Measurements from ENCODE around the gene E2F8. TPM values are rescaled to one million over a fixed set of nuclear protein-coding genes. Genes with fewer than 3 reads are reported as not detected.

Gene E2F8
- total and polyA plus RNA-seq, 2 experiments from 2014 or later, result 8.3 to 10.6 TPM

GRCh38 chr11:19276859-19277808 is 36.4 kb upstream of the E2F8 start:
- Histone ChIP-seq H3K27ac (ENCODE audit: low read depth) (no peak overlapping the region), H3F3A (replicated peaks; ENCODE audit: low read depth) (no peaks in the 10 kb centered on the region), H2AFZ (no peak overlapping the region), H3K27me3 (ENCODE audit: insufficient read depth) (no peaks in the 10 kb centered on the region), H3K36me3 (ENCODE audit: insufficient read depth) (no peaks in the 10 kb centered on the region), H3K9me2 (ENCODE audit: insufficient read depth) (no peaks in the 10 kb centered on the region), H3K4me3 (no peak overlapping the region), H3K4me1 (ENCODE audit: insufficient read depth) (peaks cover 21% of the 10 kb centered on the region), H3K79me2 (replicated peaks; ENCODE audit: insufficient read depth) (no peaks in the 10 kb centered on the region), H3K4me2 (no peak overlapping the region), H4K20me1 (replicated peaks; ENCODE audit: insufficient read depth) (no peaks in the 10 kb centered on the region)
- Mint-ChIP-seq H3K27ac (no peak overlapping the region; the same call in 1 of the 2 replicates), H3K4me1 (peaks cover 22% of the 10 kb centered on the region), H3K36me3 (ENCODE audit: low read depth) (no peaks in the 10 kb centered on the region), H3K4me3 (no peak overlapping the region), H3K9me3 (no peaks in the 10 kb centered on the region), H3K27me3 (ENCODE audit: insufficient read depth, low read depth, poor library complexity) (peaks cover 3% of the 10 kb centered on the region)
- DNase-seq (ENCODE audit: low spot score) (no peak), ATAC-seq (no peak)
- TF ChIP-seq ZNF462 (CRISPR knock-in tag; IDR thresholded peaks at IDR 0.05) (no peak), POLR2AphosphoS5 (IDR thresholded peaks at IDR 0.05; ENCODE audit: low read depth) (no peak), ETS1 (IDR thresholded peaks at IDR 0.05) (no peak), JUNB (IDR thresholded peaks at IDR 0.05; ENCODE audit: unreplicated experiment) (no peak), ZNF331 (CRISPR knock-in tag; IDR thresholded peaks at IDR 0.05; ENCODE audit: low read depth) (no peak), CTCF (conservative IDR thresholded peaks at IDR 0.05; ENCODE audit: low read depth in 2 of 2) (no peak), ZNF114 (CRISPR knock-in tag; IDR thresholded peaks at IDR 0.05) (no peak), STAT1 (IDR thresholded peaks at IDR 0.05; ENCODE audit: unreplicated experiment) (no peak), NANOG (IDR thresholded peaks at IDR 0.05; ENCODE audit: borderline replicate concordance) (no peak), EZH2 (IDR thresholded peaks at IDR 0.05; ENCODE audit: low read depth, unreplicated experiment) (no peak), REST (IDR thresholded peaks at IDR 0.05; ENCODE audit: unreplicated experiment) (no peak), EZH2phosphoT487 (IDR thresholded peaks at IDR 0.05; ENCODE audit: unreplicated experiment) (no peak), CREB1 (CRISPR knock-in tag; IDR thresholded peaks at IDR 0.05; ENCODE audit: low read depth) (no peak)
